HG02571 (cell line): ENCODE results near the gene DCHS1.
"Not testable (repeated sequence)": the region's sequence is repeated elsewhere in the genome, so short reads cannot be mapped to it uniquely, and the experiment has no call there.

ENCODE experiments used
- ATAC-seq: cut with Tn5 transposase; IDR thresholded peaks from one replicate; pipeline ENCODE4 v1.9.1; 2021; ENCODE audit warnings: mild to moderate bottlenecking, moderate library complexity; ENCODE audit not compliant: unreplicated experiment

Gene DCHS1, protein sequence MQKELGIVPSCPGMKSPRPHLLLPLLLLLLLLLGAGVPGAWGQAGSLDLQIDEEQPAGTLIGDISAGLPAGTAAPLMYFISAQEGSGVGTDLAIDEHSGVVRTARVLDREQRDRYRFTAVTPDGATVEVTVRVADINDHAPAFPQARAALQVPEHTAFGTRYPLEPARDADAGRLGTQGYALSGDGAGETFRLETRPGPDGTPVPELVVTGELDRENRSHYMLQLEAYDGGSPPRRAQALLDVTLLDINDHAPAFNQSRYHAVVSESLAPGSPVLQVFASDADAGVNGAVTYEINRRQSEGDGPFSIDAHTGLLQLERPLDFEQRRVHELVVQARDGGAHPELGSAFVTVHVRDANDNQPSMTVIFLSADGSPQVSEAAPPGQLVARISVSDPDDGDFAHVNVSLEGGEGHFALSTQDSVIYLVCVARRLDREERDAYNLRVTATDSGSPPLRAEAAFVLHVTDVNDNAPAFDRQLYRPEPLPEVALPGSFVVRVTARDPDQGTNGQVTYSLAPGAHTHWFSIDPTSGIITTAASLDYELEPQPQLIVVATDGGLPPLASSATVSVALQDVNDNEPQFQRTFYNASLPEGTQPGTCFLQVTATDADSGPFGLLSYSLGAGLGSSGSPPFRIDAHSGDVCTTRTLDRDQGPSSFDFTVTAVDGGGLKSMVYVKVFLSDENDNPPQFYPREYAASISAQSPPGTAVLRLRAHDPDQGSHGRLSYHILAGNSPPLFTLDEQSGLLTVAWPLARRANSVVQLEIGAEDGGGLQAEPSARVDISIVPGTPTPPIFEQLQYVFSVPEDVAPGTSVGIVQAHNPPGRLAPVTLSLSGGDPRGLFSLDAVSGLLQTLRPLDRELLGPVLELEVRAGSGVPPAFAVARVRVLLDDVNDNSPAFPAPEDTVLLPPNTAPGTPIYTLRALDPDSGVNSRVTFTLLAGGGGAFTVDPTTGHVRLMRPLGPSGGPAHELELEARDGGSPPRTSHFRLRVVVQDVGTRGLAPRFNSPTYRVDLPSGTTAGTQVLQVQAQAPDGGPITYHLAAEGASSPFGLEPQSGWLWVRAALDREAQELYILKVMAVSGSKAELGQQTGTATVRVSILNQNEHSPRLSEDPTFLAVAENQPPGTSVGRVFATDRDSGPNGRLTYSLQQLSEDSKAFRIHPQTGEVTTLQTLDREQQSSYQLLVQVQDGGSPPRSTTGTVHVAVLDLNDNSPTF (N-terminal part only)

DNA sequence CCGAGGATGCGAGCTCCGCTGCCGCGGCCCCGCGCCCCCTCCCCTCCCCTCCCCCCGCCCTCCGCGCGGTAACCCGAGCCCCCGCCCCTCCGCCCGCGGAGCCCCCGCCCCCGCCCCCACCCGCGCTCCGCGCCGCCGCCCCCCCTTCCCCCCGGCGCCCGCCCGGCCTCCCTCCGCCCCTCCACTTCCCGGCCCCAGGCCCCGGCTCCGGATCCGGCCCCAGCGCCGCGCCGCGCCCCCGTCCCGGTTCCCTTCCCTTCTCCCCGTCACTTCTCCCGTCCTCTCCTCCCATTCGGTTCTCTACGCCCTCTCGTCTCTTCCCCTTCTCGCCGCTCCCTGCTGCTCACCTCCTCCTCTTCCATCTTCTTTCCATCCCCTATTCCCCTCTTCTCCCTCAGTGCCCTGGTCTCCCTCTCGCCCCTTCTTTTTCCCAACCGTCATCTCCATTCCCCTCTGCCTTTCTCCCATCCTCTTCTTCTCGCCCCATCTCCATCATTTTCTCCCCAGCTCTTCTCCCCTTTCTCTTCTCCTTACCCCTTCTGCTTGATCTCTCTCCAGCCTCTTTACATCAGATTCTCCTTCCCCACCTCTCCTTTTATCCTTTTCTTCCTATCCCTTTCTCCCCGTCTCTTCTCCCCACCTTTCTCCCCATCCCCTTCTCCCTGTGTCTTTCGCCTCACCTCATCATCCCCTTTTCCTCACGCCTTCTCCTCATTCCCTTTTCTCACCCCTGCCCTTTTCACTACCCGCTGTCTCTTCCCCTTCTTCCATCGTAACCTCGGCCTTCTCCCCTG, at the start of gene DCHS1:
Gene DCHS1, minus strand, starts transcription at position 20 of the 794 bp plus-strand sequence. CDS start 14,196 bp downstream, outside the sequence.
- no peak for ATAC-seq

DNA sequence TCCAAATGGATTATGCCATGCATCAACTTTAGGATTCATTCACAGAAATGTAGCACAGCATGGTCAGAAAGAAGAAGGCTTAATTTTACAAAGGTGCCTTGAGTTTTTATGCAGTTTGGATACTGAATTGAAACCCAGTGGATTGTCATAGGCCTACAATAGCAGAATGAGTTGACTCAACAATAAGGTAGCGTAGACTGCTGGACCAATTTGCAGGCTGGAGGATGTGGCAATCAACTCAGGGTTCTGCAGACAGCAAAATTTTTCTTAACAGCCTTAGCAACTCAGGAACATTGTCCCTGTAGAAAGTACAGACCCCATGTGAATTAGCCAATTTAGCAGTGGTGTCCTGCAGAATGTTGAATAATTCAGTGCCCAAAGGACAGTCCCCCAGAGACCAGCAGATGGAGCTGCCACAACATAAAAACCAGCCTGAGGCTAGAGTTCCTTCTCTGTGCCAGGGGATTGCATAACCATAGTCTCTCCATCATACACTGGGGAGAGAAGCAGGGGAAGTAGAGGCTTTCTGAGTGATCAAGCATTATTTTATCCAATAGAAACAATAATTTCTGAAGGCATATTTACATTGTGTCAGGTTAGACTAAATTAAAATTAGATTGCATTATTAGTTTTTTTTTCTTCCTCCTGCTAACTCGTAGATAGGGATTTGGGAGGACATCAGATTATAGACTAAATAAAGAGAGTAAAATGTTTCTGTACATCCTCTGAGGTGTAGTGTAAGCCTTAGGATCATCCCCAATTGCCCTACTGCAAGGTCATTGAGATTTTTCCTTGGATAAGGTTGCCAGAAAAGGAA, 47.8 kb upstream of the DCHS1 start:
- ATAC-seq, result no peak

DNA sequence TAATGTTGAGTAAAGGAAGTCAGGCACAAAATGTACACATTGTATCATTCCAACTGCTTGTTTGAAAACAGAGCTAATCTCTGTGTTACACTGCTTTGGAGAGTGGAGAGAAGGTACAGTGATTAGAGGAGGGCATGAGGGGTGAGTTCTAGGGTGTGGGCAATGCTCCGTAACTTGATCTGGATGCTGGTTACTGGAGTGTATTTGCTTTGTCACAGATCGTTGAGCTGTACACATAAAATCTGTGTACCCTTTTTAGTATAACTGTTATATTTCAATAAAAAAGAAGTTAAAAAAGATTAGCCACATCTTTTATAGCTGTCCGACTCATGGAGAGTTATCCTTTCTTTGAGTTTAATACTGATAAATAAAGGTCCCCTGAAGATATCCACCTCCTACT, 46.3 kb upstream of the DCHS1 start:
- ATAC-seq, result not testable (repeated sequence)

DNA sequence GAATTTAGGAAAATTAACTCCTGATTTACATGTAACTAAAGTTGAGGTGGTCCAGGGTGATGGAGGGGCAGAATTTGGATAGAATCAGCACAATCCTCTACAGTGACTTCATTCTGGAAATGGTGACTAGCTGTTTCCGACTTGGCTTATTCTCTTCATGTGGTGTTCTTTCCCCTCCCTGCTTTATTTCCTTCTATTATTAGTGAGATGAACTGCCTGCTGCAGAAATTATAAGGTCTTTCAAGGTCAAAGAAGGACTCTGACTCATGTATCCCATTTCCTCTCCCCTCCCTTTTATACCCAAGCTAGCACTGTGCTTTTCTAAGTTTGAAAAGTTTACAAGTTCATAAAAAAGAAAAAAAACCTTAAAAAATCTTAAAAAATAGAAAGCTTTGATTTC, 39.8 kb upstream of the DCHS1 start:
- ATAC-seq, result no peak

DNA sequence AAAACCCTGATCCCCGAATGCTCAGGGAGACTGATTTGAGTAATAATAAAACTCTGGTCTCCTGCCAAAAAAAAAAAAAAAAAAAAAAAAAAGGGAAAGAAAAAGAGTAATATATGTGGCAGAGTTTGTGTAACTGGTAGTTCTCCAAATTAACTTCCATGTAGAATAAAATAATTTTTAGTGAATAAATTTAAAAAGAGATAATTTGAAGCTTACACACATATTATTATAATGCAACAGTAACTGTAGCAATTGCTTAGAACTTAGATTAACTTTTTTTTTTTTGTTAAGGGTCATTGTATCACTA, 38.6 kb upstream of the DCHS1 start:
- ATAC-seq, result no peak

DNA sequence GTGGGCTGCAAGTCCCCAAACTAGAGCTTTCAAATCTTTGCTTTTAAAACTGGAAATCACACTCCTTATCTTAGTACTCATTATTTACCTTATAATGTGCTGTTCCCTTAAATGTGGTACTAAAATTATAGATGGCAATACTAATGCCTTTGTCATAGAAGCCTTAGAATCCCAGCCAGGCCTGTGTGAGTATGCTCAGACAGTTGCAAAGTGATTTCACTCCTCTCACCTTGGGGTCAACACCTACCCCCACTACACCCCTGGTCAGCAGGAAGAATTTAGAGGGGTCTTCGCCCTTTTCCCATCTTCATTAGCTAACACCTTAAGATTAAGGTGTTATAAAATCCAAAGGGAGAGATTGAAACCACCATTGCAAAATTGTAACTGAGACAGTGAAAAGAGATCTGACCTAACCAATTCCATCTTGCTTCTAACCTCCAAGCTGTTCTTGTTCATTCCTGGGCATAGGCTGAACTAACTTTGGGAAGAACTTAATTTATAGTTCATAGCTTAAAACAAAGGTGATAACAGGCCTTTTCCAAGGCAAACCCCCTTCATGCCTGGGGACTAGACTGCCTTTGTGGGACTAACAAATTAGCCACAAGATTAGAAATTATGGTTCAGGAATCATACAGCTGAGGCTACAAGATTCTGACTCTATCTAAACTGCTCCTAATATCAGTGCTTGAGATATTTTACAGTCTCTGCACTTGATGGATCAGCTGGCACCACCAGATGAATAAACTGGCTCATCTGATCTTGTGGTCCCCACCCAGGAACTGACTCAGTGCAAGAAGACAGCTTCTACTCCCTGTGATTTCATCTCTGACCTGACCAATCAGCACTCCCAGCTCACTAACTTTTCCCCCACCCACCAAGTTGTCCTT, 38.0 kb upstream of the DCHS1 start:
- ATAC-seq, result no peak

DNA sequence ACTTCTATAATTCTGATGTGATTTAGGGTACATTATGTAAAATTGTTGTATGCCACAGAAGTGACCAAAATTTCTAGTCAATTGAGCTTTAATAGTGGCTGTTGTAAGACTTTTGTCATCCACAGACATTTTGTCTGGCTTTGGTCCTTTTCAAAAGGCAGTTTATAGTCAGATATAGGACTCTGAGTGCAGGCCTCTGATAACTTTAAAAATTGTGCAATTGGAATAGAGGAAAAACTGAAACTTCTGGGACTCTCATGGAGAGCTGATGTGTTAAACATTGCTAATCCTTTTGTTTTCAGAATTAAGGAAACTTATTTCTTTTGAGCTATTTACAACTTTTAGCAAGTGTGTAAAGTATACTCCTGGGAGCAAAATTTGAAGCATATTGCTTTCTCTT, 36.5 kb upstream of the DCHS1 start:
- ATAC-seq, result no peak

DNA sequence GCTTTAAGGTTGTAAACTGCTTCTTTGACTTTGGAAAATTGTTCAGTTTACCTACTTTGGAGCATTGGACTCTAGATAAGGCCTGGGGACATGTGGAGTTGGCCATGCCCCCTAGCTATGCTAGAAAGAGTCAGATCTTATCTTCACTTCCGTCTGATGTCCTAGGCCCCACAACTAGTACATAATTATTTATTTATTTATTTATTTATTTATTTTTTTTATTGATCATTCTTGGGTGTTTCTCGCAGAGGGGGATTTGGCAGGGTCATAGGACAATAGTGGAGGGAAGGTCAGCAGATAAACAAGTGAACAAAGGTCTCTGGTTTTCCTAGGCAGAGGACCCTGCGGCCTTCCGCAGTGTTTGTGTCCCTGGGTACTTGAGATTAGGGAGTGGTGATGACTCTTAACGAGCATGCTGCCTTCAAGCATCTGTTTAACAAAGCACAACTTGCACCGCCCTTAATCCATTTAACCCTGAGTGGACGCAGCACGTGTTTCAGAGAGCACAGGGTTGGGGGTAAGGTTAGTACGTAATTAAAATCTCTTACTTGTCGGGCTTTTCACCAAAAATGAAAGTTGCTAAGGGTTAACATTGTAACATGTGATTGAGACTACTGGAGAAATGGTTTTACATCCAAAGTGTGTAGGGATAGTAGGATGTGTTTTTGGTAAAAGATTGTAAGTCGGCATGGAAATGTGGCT, 35.0 kb upstream of the DCHS1 start:
- not testable (repeated sequence) for ATAC-seq

DNA sequence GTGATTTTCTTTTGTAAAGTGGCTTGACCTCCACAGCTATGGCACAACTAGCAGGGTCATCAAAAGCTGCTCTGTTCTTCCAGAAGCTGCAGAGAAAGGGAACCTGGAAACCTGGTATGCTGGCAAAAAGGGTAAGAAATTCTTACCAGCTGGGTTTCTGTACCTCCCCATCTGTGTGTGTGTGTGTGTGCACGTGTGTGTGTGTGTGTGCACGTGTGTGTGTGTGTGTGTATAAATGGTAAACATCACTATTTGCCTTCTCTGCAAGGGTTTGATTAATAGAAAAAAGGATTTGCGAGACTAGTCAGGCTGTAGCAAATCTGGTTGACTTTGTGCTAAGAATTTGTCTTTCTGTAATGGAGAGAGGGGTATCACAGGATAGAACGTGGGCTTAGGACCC, 32.3 kb upstream of the DCHS1 start:
- no peak for ATAC-seq

DNA sequence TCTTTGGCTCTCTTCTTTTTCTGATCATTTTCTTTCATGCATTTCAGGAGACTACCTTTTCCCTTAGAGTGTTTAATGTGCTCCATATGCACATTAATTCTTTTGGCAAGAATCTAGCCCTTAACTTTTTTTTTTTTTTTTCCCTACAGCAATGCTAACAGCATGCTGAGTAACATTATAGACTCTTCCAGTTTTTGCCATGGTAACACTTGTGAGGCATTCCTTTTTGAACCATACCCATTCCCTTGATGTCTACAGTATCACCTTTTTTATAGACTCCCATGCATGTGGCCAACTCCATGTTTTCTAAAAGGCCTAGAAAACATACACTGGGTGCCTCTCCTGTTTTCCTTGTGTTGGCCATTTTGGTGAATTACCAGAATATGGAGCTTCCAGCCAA, 30.4 kb upstream of the DCHS1 start:
- ATAC-seq, result no peak

DNA sequence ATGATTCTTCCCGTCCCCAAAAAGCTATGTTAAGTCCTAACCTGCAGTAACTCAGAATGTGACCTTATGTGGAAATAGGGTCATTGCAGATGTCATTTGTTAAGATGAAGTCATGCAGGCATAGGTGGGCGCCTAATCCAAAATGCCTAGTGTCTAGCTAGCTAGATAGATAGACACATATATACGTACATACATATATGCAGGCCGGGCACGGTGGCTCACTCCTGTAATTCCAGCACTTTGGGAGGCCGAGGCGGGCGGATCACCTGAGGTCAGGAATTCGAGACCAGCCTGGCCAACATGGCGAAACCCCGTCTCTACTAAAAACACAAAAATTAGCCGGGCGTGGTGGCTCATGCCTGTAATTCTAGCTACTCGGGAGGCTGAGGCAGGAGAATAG, 28.5 kb upstream of the DCHS1 start:
- not testable (repeated sequence) for ATAC-seq

DNA sequence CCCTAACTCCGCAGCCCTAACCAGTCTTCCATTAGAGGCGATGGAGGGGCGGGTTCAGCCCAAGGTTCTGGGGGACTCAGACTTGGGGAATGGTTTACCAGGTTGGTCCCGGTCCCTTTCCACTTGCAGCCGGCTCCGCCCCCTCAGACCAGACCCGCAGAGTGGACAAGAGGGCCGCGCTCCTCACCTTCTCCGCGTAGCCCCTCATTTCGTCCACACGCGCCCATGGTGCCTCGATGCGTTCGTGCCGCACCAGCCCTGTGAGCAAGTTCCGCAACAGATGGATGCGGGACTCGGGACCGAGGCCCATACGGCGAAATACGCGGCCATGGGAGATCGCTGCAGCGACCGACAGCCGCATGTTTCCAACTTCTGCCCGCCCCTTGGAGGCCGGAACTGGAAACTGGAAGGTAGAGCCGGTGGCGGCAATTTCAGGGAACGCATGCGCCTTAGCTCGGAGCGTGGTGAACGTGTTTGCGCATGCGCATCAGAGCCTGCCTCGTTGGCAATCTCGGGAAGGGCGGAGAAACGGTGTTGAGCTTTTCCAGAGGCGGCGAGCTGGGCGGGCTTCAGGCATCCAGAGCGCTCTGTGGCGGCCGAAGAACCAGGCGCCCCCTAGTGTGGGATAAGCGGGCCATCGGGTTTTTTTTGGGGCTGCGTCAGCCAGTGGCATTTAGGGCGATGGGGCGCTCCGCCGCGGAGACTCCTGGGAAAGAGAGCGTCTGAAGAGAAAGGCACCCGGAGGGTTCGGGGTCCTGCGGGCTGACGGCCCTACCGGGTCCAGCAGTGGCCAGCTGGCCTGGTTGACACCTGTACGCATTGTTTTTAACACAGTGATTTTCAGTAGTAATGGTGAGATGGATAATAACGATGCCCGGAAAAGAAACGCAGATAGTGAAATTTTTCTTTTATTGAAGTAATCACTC, 27.6 kb upstream of the DCHS1 start, which contains the start of gene MRPL17:
Gene MRPL17, minus strand, starts transcription at position 405 of the 926 bp plus-strand sequence. Its CDS starts 44 bp downstream, at position 361.
- ATAC-seq, result peak; percentile 92

DNA sequence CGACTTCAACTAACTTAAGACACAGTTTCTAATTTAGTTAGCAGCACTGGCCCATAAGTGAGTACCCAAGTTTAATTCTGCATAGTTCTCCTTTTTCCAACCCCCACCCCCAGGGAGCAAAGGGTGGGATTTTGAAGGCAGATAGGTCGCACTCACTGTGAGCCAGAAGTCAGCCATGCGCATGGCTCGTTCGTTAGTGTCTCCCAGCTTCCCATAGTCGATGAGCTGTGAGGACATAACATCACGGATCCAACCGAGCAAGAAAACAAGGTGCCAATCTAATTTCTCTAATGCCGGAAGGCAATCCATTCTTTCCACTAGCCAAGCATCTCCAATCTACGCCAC, 27.0 kb upstream of the DCHS1 start:
- ATAC-seq, result peak; percentile 1

DNA sequence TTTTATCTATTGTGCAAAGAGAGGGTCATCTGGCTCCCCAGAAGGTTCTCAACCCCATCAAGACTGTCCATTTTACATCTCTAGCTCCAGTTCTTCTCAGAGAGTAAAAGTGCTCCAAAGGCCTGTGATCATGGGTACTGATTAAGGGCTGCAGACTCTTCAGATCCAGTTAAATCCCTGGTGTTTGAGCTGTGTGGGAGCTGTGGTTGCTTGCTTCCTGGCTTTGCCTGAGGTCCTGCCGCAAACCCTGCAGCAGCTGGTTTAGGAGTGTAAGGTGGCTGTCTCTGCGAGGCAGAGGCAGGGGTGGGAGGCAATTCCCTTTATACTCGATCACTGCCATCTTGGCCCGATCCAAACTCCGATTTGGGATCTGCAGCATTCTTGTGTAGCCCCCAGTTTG, 26.3 kb upstream of the DCHS1 start:
- ATAC-seq, result no peak

DNA sequence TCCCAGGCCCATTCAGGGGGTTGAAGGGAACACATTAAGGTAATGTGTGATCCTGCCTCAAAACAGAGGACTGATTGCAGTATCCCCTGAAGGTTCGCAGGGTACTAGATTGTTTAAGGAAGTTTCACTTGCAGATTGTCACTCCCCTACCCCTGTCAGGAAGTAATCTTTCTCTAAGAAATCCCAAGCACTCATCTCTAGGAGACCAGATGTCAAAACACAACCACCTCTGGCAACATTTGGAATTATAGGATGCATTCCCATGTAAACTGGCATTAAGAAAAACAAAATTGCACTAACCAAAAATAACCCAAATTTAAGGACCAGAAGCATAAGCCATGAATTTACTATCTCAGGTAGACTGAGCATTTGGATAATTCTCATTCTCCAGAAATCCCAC, 25.9 kb upstream of the DCHS1 start:
- ATAC-seq, result no peak

DNA sequence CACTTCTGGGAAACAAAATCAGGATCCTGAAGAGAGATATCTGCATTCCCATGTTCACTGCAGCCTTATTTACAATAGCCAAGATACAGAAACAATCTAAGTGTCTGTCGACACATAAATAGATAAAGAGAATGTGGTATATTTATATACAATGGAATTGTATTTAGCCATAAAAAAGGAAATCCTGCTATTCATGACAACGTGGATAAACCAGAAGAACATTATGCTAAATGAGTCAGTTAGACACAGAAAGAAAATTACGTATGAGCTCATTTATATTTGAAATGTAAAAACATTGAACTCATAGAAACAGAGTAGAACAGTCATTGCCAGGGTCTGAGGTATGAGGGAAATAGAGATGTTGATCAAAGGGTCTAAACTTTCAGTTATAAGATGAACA, 21.4 kb upstream of the DCHS1 start:
- ATAC-seq, result no peak

DNA sequence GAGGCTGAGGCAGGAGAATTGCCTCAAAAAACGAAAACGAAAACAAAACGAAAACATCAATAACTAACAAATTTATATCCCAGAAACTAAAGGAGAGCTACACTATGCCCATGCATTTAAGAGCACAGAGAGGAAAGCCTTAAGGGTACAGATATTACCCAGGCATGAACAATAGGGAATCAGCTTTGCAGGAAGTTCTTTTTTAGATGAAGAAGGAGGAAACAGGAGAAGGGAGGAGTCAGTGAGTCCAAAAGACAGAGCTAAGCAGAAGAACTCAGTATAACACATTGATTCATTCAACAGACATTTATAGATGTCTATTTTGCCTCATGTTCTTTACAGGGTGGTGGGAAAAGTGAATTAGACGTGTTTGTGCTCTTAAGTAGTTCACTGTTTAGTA, 19.3 kb upstream of the DCHS1 start:
- no peak for ATAC-seq
